Upper lobe of left lung (tissue), 6 donors: Measurements from ENCODE around the gene TSPAN5. TPM values are rescaled to one million over a fixed set of nuclear protein-coding genes. Genes with fewer than 3 reads are reported as not detected.

Experiments
- ATAC-seq, 2 donors: fragments of 200-7000 bp; cut with Tn5 transposase; one replicate each; pipeline ENCODE4 v1.9.1; 2022; ENCODE audit warnings: mild to moderate bottlenecking in 2 of 2, moderate library complexity in 2 of 2; ENCODE audit not compliant: low FRiP score in 2 of 2
- DNase-seq, 2 donors: peaks; one replicate each; pipeline ENCODE4 v3.0.0-alpha.2; 2019 to 2020
- H3K27ac ChIP-seq, 4 donors: fragments of 200-600 bp; sonication (generic); one replicate each; pipeline ENCODE4 v1.5.1; 2016 to 2019
- H3K27me3 ChIP-seq, 4 donors: fragments of 200-600 bp; sonication (generic); one replicate each; pipeline ENCODE4 v1.5.1; 2017 to 2019
- H3K36me3 ChIP-seq, 4 donors: fragments of 200-600 bp; sonication (generic); one replicate each; pipeline ENCODE4 v1.5.1; 2016 to 2019
- H3K4me1 ChIP-seq, 4 donors: fragments of 200-600 bp; sonication (generic); one replicate each; pipeline ENCODE4 v1.5.1; 2018 to 2019
- H3K4me3 ChIP-seq, 4 donors: fragments of 200-600 bp; sonication (generic); one replicate each; pipeline ENCODE4 v1.5.1; 2017 to 2019; ENCODE audit warnings: mild to moderate bottlenecking in 2 of 4, moderate library complexity in 1 of 4
- H3K9me3 ChIP-seq, 4 donors: fragments of 200-600 bp; sonication (generic); one replicate each; pipeline ENCODE4 v1.5.1; 2018 to 2019
- EP300 ChIP-seq, 4 donors: sonication (generic); formaldehyde crosslinking; IDR thresholded peaks; one replicate each; pipeline ENCODE4 v1.5.1; 2017; ENCODE audit warnings: antibody characterized with exemption in 4 of 4, control low read depth in 2 of 4
- POLR2A ChIP-seq, 4 donors: fragments of 450-650 bp; IDR thresholded peaks; one replicate each; pipeline ENCODE4 v1.5.1; 2016 to 2017; ENCODE audit warnings: antibody characterized with exemption in 4 of 4, mild to moderate bottlenecking in 2 of 4
- POLR2AphosphoS5 ChIP-seq, 2 donors: sonication (generic); formaldehyde crosslinking; IDR thresholded peaks; one replicate each; pipeline ENCODE4 v1.5.1; 2017; ENCODE audit warnings: antibody characterized with exemption in 2 of 2
- WGBS, 2 donors: methylation state at CpG; one replicate each; pipeline ENCODE4 v1.1.5; 2017 to 2018; 5-methylcytosine and 5-hydroxymethylcytosine counted together
- total RNA-seq, 6 donors: library from RNA; depleted of rRNA in 4 of 6; stranded (reverse); fragments of >200 nt in 4 of 6; gene quantifications; one replicate each; pipeline versions ENCODE4 v1.1.0 to v1.2.1, GENCODE V29; 2016 to 2021
- TF ChIP-seq, protein P1 (sequence below), 6 experiments: fragments of 450-650 bp in 4 of 6; fragments of 200-600 bp in 2 of 6; sonication (generic) in 2 of 6; IDR thresholded peaks; one replicate each; pipeline ENCODE4 v1.5.1; 2016 to 2019; ENCODE audit warnings: antibody characterized with exemption in 6 of 6
- donor health status: DM: no; HTN: no; CAD: no; lungs with moderate emphysema.
- donor health status: DM: no; HTN: yes; CAD: no; lungs with severe emphysema.

The TSPAN5 gene
- total RNA-seq, 6 donors from 2014 or later, result 3.1 to 12.5 (median 7.2) TPM

GRCh38 chr4:98509721-98510120 lies 148.7 kb downstream of the TSPAN5 start:
- H3K4me1 ChIP-seq, result no peaks in the 10 kb centered on the region
- H3K4me3 ChIP-seq, result no peak overlapping the region
- ATAC-seq (no peak), DNase-seq (no peak)
- H3K36me3 ChIP-seq, result no peaks in the 10 kb centered on the region
- no peaks in the 10 kb centered on the region for H3K27me3 ChIP-seq
- no peaks in the 10 kb centered on the region for H3K9me3 ChIP-seq
- WGBS, 2 donors, result 88 to 96% methylated on average over 4 of the region's 4 CpGs
- no peak overlapping the region for H3K27ac ChIP-seq
- TF ChIP-seq EP300 (IDR thresholded peaks at IDR 0.05), result no peak
- no peak for TF ChIP-seq POLR2AphosphoS5 (IDR thresholded peaks at IDR 0.05)
- no peak for TF ChIP-seq POLR2A (IDR thresholded peaks at IDR 0.05)
- TF ChIP-seq, protein P1, sequence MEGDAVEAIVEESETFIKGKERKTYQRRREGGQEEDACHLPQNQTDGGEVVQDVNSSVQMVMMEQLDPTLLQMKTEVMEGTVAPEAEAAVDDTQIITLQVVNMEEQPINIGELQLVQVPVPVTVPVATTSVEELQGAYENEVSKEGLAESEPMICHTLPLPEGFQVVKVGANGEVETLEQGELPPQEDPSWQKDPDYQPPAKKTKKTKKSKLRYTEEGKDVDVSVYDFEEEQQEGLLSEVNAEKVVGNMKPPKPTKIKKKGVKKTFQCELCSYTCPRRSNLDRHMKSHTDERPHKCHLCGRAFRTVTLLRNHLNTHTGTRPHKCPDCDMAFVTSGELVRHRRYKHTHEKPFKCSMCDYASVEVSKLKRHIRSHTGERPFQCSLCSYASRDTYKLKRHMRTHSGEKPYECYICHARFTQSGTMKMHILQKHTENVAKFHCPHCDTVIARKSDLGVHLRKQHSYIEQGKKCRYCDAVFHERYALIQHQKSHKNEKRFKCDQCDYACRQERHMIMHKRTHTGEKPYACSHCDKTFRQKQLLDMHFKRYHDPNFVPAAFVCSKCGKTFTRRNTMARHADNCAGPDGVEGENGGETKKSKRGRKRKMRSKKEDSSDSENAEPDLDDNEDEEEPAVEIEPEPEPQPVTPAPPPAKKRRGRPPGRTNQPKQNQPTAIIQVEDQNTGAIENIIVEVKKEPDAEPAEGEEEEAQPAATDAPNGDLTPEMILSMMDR (IDR thresholded peaks at IDR 0.05), result no peak

GRCh38 chr4:98508829-98509598 lies 149.4 kb downstream of the TSPAN5 start:
- no peak overlapping the region for H3K4me3 ChIP-seq
- no peaks in the 10 kb centered on the region for H3K27me3 ChIP-seq
- WGBS, 2 donors, result 79 to 85% methylated on average over 7 of the region's 7 CpGs
- TF ChIP-seq POLR2AphosphoS5 (IDR thresholded peaks at IDR 0.05), result no peak
- no peak for TF ChIP-seq EP300 (IDR thresholded peaks at IDR 0.05)
- TF ChIP-seq, protein P1 (IDR thresholded peaks at IDR 0.05), result no peak
- TF ChIP-seq POLR2A (IDR thresholded peaks at IDR 0.05), result no peak
- H3K9me3 ChIP-seq, result no peaks in the 10 kb centered on the region
- no peaks in the 10 kb centered on the region for H3K36me3 ChIP-seq
- ATAC-seq, result no peak
- H3K27ac ChIP-seq, result no peak overlapping the region
- H3K4me1 ChIP-seq, result no peaks in the 10 kb centered on the region
- no peak for DNase-seq

GRCh38 chr4:98508248-98508647 lies 150.2 kb downstream of the TSPAN5 start:
- DNase-seq (no peak), ATAC-seq (no peak)
- 94 to 96% methylated on average over 4 of the region's 4 CpGs for WGBS, 2 donors
- Histone ChIP-seq H3K36me3 (no peaks in the 10 kb centered on the region), H3K4me3 (no peak overlapping the region), H3K27ac (no peak overlapping the region), H3K9me3 (no peaks in the 10 kb centered on the region), H3K27me3 (no peaks in the 10 kb centered on the region), H3K4me1 (no peaks in the 10 kb centered on the region)
- TF ChIP-seq POLR2AphosphoS5 (IDR thresholded peaks at IDR 0.05), result no peak
- TF ChIP-seq, protein P1 (IDR thresholded peaks at IDR 0.05), result no peak
- TF ChIP-seq POLR2A (IDR thresholded peaks at IDR 0.05), result no peak
- no peak for TF ChIP-seq EP300 (IDR thresholded peaks at IDR 0.05)

- TF ChIP-seq POLR2AphosphoS5 (IDR thresholded peaks at IDR 0.05), result no peak
- TF ChIP-seq, protein P1 (IDR thresholded peaks at IDR 0.05), result no peak
- no peak for DNase-seq
- WGBS, 2 donors, result 89 to 94% methylated on average over 3 of the region's 3 CpGs
Observed at GRCh38 chr4:98507299-98507698, 151.1 kb downstream of the TSPAN5 start.

More at GRCh38 chr4:98507299-98507698, 151.1 kb downstream of the TSPAN5 start:
- H3K4me3 ChIP-seq, result no peak overlapping the region
- no peaks in the 10 kb centered on the region for H3K4me1 ChIP-seq
- H3K9me3 ChIP-seq, result no peaks in the 10 kb centered on the region
- no peak for ATAC-seq
- no peak overlapping the region for H3K27ac ChIP-seq
- no peaks in the 10 kb centered on the region for H3K27me3 ChIP-seq
- no peaks in the 10 kb centered on the region for H3K36me3 ChIP-seq
